Keratinocyte (primary cell): ENCODE data around the gene ZEB2. TPM values are rescaled to one million over a fixed set of nuclear protein-coding genes. Genes with fewer than 3 reads are reported as not detected.

Experiments used
- DNase-seq: peaks from one replicate; pipeline ENCODE4 v3.0.0-alpha.2; 2011; ENCODE audit warnings: low read depth, missing footprints, low spot score
- FAIRE-seq: peaks from 2 replicates; lab custom pipeline; 2011; peaks lifted over from hg19 to GRCh38; lab: Jason Lieb, UNC
- H2AFZ ChIP-seq: 2 replicates; pipeline ENCODE4 v1.6.0; 2012; ENCODE audit warnings: low read length, control low read depth, inconsistent platforms; ENCODE audit not compliant: control insufficient read depth
- H3K27ac ChIP-seq: 2 replicates; pipeline ENCODE4 v1.5.1; 2011; ENCODE audit warnings: low read length; ENCODE audit not compliant: control insufficient read depth, insufficient read depth
- H3K27me3 ChIP-seq: 3 replicates; pipeline ENCODE4 v1.6.0; 2011; ENCODE audit warnings: low read length; ENCODE audit not compliant: control insufficient read depth, insufficient read depth; ENCODE audit errors: extremely low read depth
- H3K36me3 ChIP-seq, 2 experiments: 2 replicates in 1 of 2; 3 replicates in 1 of 2; pipeline ENCODE4 v1.5.1; 2011; ENCODE audit warnings: low read length in 2 of 2, mild to moderate bottlenecking in 1 of 2; ENCODE audit not compliant: control insufficient read depth in 2 of 2, insufficient read depth in 2 of 2; ENCODE audit errors: extremely low read depth in 1 of 2
- H3K4me1 ChIP-seq: 3 replicates; pipeline ENCODE4 v1.5.1; 2011; ENCODE audit warnings: low read length; ENCODE audit not compliant: control insufficient read depth, insufficient read depth; ENCODE audit errors: extremely low read depth
- H3K4me2 ChIP-seq: 3 replicates; pipeline ENCODE4 v1.6.0; 2011; ENCODE audit warnings: low read depth, low read length; ENCODE audit not compliant: control insufficient read depth, insufficient read depth; ENCODE audit errors: extremely low read depth
- H3K4me3 ChIP-seq, 3 experiments: fragments of 200-600 bp in 1 of 3; sonication (generic) in 1 of 3; 2 replicates in 2 of 3; 3 replicates in 1 of 3; pipeline ENCODE4 v1.5.1; 2011 to 2016; ENCODE audit warnings: low read length in 3 of 3, mild to moderate bottlenecking in 3 of 3, control low read depth in 2 of 3, inconsistent platforms in 1 of 3, low read depth in 1 of 3, mixed read lengths in 1 of 3, mixed run types in 1 of 3, moderate library complexity in 1 of 3; ENCODE audit not compliant: control insufficient read depth in 2 of 3, insufficient read depth in 2 of 3; ENCODE audit errors: extremely low read depth in 1 of 3
- H3K79me2 ChIP-seq: 2 replicates; pipeline ENCODE4 v1.6.0; 2012; ENCODE audit warnings: low read length; ENCODE audit not compliant: control insufficient read depth, insufficient read depth
- H3K9ac ChIP-seq: 3 replicates; pipeline ENCODE4 v1.6.0; 2011; ENCODE audit warnings: low read length; ENCODE audit not compliant: control insufficient read depth, insufficient read depth; ENCODE audit errors: extremely low read depth
- H3K9me1 ChIP-seq: 3 replicates; pipeline ENCODE4 v1.6.0; 2011; ENCODE audit warnings: low read length; ENCODE audit not compliant: control insufficient read depth, insufficient read depth; ENCODE audit errors: extremely low read depth
- H3K9me3 ChIP-seq: 2 replicates; pipeline ENCODE4 v1.5.1; 2012; ENCODE audit warnings: low read depth, low read length; ENCODE audit not compliant: control insufficient read depth
- H4K20me1 ChIP-seq: 3 replicates; pipeline ENCODE4 v1.6.0; 2011; ENCODE audit warnings: low read length; ENCODE audit not compliant: control insufficient read depth, insufficient read depth; ENCODE audit errors: extremely low read depth
- EZH2 ChIP-seq: IDR thresholded peaks from one replicate; pipeline ENCODE4 v1.6.1; 2012; ENCODE audit warnings: inconsistent platforms, mild to moderate bottlenecking, low read length, moderate library complexity
- dilution Hi-C: fragments of 300-500 bp; cut with MboI; formaldehyde crosslinking; loops from one replicate; pipeline ENCODE4 v1.7.0; 2020; ENCODE audit warnings: low sequenced_read_pairs; ENCODE audit not compliant: extremely low pct_ligation_motif_present
- polyA plus RNA-seq, 5 experiments: library from polyadenylated mRNA; depleted of rRNA in 3 of 5; stranded (reverse) in 3 of 5; stranded (forward) in 1 of 5; unstranded in 1 of 5; fragments of >200 nt; gene quantifications; 1 replicate in 1 of 5; 2 replicates in 3 of 5; 3 replicates in 1 of 5; pipeline versions ENCODE4 v1.2.1 to v1.2.3, GENCODE V29; 2011 to 2012; ENCODE audit warnings: missing spikeins in 2 of 5, low read depth in 1 of 5, low replicate concordance in 1 of 5
- TF ChIP-seq, protein P1 (sequence below), 3 experiments: IDR thresholded peaks in 1 of 3; conservative IDR thresholded peaks in 1 of 3; optimal IDR thresholded peaks in 1 of 3; 2 replicates in 2 of 3; 3 replicates in 1 of 3; pipeline versions ENCODE3 to v1.5.1; 2011; ENCODE audit warnings: low read length in 3 of 3, mild to moderate bottlenecking in 3 of 3, moderate library complexity in 2 of 3, control low read depth in 1 of 3, inconsistent platforms in 1 of 3; ENCODE audit not compliant: insufficient read depth in 2 of 3; ENCODE audit errors: extremely low read depth in 1 of 3

ZEB2 gene
- polyA plus RNA-seq, 1 donor (not counting 4 experiments of a cell fraction or from before 2014, with no cell fraction given), result 0.12 TPM

DNA sequence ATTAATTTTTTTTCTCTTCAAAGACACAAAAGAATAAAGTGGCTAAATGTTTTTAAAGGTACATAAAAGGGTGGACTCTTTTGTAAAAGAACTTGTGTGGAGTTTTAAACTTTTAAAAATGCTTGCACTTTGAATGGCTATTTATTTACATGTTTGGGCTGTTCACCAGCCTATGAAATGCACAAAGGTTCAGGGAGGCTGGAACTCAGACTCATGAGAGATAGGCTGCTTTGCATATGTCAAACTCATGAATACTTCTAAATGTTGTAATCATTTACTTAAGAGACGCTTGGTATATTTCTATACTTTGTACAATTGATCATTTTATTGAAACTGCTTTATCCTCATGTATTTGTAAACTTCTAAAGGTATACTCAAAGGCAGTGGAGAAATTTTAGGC lies 79.9 kb downstream of the ZEB2 start:
- TF ChIP-seq EZH2, result no peak
- TF ChIP-seq, protein P1, sequence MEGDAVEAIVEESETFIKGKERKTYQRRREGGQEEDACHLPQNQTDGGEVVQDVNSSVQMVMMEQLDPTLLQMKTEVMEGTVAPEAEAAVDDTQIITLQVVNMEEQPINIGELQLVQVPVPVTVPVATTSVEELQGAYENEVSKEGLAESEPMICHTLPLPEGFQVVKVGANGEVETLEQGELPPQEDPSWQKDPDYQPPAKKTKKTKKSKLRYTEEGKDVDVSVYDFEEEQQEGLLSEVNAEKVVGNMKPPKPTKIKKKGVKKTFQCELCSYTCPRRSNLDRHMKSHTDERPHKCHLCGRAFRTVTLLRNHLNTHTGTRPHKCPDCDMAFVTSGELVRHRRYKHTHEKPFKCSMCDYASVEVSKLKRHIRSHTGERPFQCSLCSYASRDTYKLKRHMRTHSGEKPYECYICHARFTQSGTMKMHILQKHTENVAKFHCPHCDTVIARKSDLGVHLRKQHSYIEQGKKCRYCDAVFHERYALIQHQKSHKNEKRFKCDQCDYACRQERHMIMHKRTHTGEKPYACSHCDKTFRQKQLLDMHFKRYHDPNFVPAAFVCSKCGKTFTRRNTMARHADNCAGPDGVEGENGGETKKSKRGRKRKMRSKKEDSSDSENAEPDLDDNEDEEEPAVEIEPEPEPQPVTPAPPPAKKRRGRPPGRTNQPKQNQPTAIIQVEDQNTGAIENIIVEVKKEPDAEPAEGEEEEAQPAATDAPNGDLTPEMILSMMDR (optimal IDR thresholded peaks at IDR 0.05 in 1 of 3, IDR thresholded peaks at IDR 0.05 in 1 of 3, conservative IDR thresholded peaks at IDR 0.05 in 1 of 3; ENCODE audit: extremely low read depth in 1 of 3, insufficient read depth in 2 of 3, low read length in 3 of 3), result no peak
- no peak for DNase-seq
- H4K20me1 ChIP-seq, result no peaks in the 10 kb centered on the region
- H3K27me3 ChIP-seq, result no peaks in the 10 kb centered on the region
- no peak overlapping the region for H3K4me3 ChIP-seq
- no peak for FAIRE-seq
- H3K27ac ChIP-seq, result no peak overlapping the region
- H2AFZ ChIP-seq, result no peak overlapping the region
- H3K79me2 ChIP-seq, result no peaks in the 10 kb centered on the region
- no peak overlapping the region for H3K4me2 ChIP-seq
- H3K4me1 ChIP-seq, result no peaks in the 10 kb centered on the region
- no peak overlapping the region for H3K9ac ChIP-seq
- no peaks in the 10 kb centered on the region for H3K36me3 ChIP-seq
- dilution Hi-C loops, result no loop called here
- H3K9me3 ChIP-seq, result no peaks in the 10 kb centered on the region
- H3K9me1 ChIP-seq, result no peaks in the 10 kb centered on the region

DNA sequence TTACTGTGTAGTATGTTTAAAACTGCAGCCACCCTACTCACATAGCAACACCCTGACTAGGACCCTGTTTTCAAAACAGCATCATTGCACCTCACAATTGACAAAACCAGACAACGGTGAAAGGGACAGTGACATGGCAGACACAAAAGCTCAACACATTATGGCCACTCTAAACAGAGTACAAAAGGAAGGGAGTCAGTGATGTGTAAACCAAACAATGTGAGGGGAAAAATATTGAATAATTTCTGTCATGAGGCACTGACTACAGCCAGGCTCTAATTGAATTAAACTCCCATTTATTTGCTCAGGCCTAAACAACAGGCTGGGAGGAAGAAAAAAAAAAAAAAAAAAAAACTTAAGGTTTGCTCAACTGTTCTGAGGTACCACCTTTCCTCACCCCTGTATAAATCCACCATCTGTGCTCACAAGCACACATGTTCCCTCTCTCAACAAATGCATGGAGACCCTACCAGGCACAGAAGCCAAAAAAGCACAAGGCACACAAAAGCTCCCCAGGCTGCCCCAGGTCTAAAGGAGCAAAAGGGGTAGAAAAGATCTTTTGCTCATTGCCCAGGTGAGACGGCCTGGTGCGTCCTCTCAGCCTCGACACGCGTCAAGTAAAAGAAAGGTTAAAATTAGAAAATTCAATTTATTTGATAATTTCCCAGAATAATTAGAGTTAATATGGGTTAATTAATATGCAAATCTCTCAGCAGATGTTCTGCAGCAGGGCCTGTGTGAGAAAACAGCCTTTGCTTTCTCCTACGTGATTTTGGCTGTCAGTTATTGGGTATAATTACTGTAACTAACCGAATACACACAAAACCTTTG lies 80.9 kb downstream of the ZEB2 start:
- FAIRE-seq (no peak), DNase-seq (no peak)
- Histone ChIP-seq H3K27me3 (no peaks in the 10 kb centered on the region), H4K20me1 (no peaks in the 10 kb centered on the region), H3K27ac (no peak overlapping the region), H3K4me3 (no peak overlapping the region), H3K4me1 (no peaks in the 10 kb centered on the region), H3K79me2 (no peaks in the 10 kb centered on the region), H2AFZ (no peak overlapping the region), H3K36me3 (no peaks in the 10 kb centered on the region), H3K9me3 (no peaks in the 10 kb centered on the region), H3K9me1 (no peaks in the 10 kb centered on the region), H3K9ac (no peak overlapping the region), H3K4me2 (no peak overlapping the region)
- no peak for TF ChIP-seq EZH2
- TF ChIP-seq, protein P1 (optimal IDR thresholded peaks at IDR 0.05 in 1 of 3, IDR thresholded peaks at IDR 0.05 in 1 of 3, conservative IDR thresholded peaks at IDR 0.05 in 1 of 3; ENCODE audit: extremely low read depth in 1 of 3, insufficient read depth in 2 of 3, low read length in 3 of 3), result no peak
- dilution Hi-C loops, result no loop called here
